HG03432 (cell line): ENCODE measurements around the gene PIGQ.
"Not testable (repeated sequence)": the region's sequence is repeated elsewhere in the genome, so short reads cannot be mapped to it uniquely, and the experiment has no call there.

Experiments used
- ATAC-seq: cut with Tn5 transposase; IDR thresholded peaks from one replicate; pipeline ENCODE4 v1.9.1; 2021; ENCODE audit warnings: mild to moderate bottlenecking, moderate library complexity; ENCODE audit not compliant: unreplicated experiment

The PIGQ gene

GRCh38 chr16:583815-584591 is 14.2 kb downstream of the PIGQ start:
- no peak for ATAC-seq

- no peak for ATAC-seq
Measured at GRCh38 chr16:585351-585750, 15.6 kb downstream of the PIGQ start.

GRCh38 chr16:586047-586644 is 16.4 kb downstream of the PIGQ start:
- ATAC-seq = no peak

GRCh38 chr16:586645-587590 is 17.1 kb downstream of the PIGQ start:
- no peak for ATAC-seq

- ATAC-seq = no peak
Measured at GRCh38 chr16:588639-588888, 18.8 kb downstream of the PIGQ start.

GRCh38 chr16:588889-589657 is 19.3 kb downstream of the PIGQ start:
- peak; percentile 74 for ATAC-seq

GRCh38 chr16:589658-590187 is 20.0 kb downstream of the PIGQ start, which contains the start of gene RAB40C:
Gene RAB40C, plus strand, starts transcription at chr16:590066. Its CDS starts 226 bp downstream, at chr16:590292.
- ATAC-seq = peak; percentile 75

GRCh38 chr16:590188-590814 is 20.5 kb downstream of the PIGQ start:
- ATAC-seq = peak; percentile 2

- no peak for ATAC-seq
Measured at GRCh38 chr16:590815-591200, 21.0 kb downstream of the PIGQ start.

- ATAC-seq = no peak
Measured at GRCh38 chr16:591231-591630, 21.5 kb downstream of the PIGQ start.

GRCh38 chr16:591892-592517 is 22.2 kb downstream of the PIGQ start:
- no peak for ATAC-seq

- no peak for ATAC-seq
Measured at GRCh38 chr16:592518-593306, 22.9 kb downstream of the PIGQ start.

- ATAC-seq = no peak
Measured at GRCh38 chr16:593406-593805, 23.6 kb downstream of the PIGQ start.

GRCh38 chr16:593807-594206 is 24.0 kb downstream of the PIGQ start:
- no peak for ATAC-seq

GRCh38 chr16:595094-595528 is 25.3 kb downstream of the PIGQ start:
- no peak for ATAC-seq

GRCh38 chr16:595942-596735 is 26.4 kb downstream of the PIGQ start:
- no peak for ATAC-seq

GRCh38 chr16:596736-597060 is 26.9 kb downstream of the PIGQ start:
- ATAC-seq = no peak

GRCh38 chr16:597655-598054 is 27.9 kb downstream of the PIGQ start:
- ATAC-seq = not testable (repeated sequence)
